GM13976 (cell line): ENCODE results near the gene ATOX1.

Source experiments
- DNase-seq: peaks from one replicate; pipeline ENCODE4 v3.0.0; 2012; ENCODE audit warnings: low spot score
- CTCF ChIP-seq: IDR thresholded peaks from 2 replicates; pipeline ENCODE4 v1.5.1; 2012; ENCODE audit warnings: borderline replicate concordance, mild to moderate bottlenecking; ENCODE audit not compliant: insufficient read depth; ENCODE audit errors: extremely low read depth, missing control alignments, control extremely low read depth
- in situ Hi-C: fragments of 300-500 bp; cut with MboI; formaldehyde crosslinking; loops from one replicate; pipeline ENCODE4 v1.12.0; 2022; ENCODE audit warnings: low sequenced_read_pairs, mixed read lengths, inconsistent platforms; ENCODE audit not compliant: unreplicated experiment

The ATOX1 gene

GRCh38 chr5:151758430-151759241, at the start of gene ATOX1:
ATOX1 (minus strand) TSS chr5:151758631; CDS start chr5:151758551, 80 bp downstream.
- peak; percentile 99 for DNase-seq
- peak; percentile 1 for TF ChIP-seq CTCF
- in situ Hi-C loops = no loop called here

DNA sequence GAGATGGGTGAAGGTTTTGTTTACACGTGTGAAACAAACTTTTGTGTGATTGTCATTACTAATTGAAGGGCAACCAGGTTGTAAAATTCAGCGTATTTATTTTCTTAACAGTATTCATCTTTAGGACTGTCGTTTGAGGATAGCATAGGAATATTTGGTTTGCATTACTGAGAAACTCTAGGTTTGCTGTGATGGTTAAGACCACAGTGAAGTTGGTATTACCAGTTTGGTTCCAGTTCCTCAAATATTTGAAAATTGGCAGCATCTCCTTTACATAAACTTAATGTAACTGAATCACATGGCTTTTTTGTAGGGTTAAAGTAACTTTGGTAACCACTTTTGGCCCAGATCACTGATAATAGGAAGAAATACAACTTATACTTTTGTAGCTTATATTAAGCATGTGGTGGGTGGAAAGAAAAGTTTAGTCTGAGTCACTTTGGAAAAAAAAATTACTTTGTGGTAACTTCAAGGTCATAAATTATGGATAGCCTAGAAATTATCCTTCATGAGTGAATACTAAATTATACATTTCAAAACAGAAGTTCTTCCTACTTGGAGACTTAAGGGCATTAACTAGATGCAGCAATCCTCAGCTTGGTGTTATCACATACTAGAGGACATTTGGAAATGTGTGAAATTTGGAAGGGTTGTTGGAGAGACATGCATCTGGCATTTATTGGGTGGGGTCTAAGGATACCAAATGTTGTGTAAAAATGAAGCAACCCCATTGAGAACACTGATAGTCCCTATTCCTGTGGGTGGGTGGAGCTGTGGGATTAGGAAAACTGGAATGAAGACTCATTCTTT, 47.2 kb upstream of the ATOX1 start:
- no peak for TF ChIP-seq CTCF
- in situ Hi-C loops = no loop called here
- no peak for DNase-seq

- no peak for TF ChIP-seq CTCF
- in situ Hi-C loops = no loop called here
- no peak for DNase-seq
Observed at GRCh38 chr5:151800532-151800931, 42.1 kb upstream of the ATOX1 start.

DNA sequence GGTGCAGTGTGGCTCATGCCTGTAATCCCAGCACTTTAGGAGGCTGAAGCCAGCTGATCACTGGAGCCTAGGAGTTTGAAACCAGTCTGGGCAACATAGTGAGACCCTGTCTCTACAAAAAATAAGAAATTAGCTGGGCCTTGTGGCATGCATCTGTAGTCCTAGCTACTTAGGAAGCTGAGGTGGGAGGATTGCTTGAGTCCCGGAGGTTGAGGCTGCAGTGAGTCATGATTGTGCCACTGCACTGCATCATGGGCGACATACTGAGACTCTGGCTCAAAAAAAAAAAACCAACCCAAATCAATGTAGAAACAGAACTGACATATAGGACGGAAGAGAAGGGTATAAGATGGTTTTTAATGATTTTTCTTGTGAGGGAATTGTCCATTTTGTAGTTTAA, 41.0 kb upstream of the ATOX1 start:
- in situ Hi-C loops = no loop called here
- no peak for DNase-seq
- TF ChIP-seq CTCF = no peak

- TF ChIP-seq CTCF = no peak
- no peak for DNase-seq
- in situ Hi-C loops = no loop called here
Observed at GRCh38 chr5:151798674-151799073, 40.2 kb upstream of the ATOX1 start.

GRCh38 chr5:151795426-151795825, 37.0 kb upstream of the ATOX1 start:
- TF ChIP-seq CTCF = no peak
- DNase-seq = no peak
- in situ Hi-C loops = no loop called here
